Measurements from ENCODE around the gene GPR152.

GPR152 gene, protein sequence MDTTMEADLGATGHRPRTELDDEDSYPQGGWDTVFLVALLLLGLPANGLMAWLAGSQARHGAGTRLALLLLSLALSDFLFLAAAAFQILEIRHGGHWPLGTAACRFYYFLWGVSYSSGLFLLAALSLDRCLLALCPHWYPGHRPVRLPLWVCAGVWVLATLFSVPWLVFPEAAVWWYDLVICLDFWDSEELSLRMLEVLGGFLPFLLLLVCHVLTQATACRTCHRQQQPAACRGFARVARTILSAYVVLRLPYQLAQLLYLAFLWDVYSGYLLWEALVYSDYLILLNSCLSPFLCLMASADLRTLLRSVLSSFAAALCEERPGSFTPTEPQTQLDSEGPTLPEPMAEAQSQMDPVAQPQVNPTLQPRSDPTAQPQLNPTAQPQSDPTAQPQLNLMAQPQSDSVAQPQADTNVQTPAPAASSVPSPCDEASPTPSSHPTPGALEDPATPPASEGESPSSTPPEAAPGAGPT

DNA sequence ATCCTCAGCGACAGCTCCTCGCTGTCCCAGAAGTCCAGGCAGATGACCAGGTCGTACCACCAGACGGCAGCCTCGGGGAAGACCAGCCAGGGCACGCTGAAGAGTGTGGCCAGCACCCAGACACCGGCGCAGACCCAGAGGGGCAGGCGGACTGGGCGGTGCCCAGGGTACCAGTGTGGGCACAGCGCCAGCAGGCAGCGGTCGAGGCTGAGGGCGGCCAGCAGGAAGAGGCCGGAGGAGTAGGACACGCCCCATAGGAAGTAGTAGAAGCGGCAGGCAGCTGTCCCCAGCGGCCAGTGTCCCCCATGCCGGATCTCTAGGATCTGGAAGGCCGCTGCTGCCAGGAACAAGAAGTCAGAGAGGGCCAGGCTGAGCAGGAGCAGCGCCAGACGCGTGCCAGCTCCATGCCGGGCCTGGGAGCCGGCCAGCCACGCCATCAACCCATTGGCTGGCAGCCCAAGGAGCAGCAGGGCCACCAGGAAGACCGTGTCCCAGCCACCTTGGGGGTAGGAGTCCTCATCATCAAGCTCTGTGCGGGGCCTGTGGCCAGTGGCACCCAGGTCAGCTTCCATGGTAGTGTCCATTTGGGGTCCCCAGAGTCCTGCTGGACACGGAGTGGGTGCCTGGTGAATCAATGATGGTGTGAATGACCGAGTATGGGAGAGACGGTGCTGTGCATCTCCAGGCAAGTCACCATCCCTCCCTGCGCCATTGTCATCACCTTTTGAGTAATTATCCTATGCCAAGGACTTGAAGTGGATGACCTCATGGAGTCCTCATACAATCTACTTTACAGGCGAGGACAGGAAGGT is at the start of gene GPR152:
Gene GPR152, minus strand, starts transcription at position 589 of the 812 bp plus-strand sequence. Its CDS starts 5 bp downstream, at position 584.
- Histone ChIP-seq H3K4me2 (no peak within 1 kb of the TSS), H4K20me1 (ENCODE audit: insufficient read depth) (no peaks in the 10 kb centered on the region), H3K27me3 (ENCODE audit: insufficient read depth, low read depth) (peaks cover 9% of the 10 kb centered on the region; the same call in 1 of the 2 replicates), H3K27ac (no peak within 1 kb of the TSS), H3K4me3 (IDR thresholded peaks at IDR 0.05; ENCODE audit: insufficient read depth, low read depth, low read length) (no peak within 1 kb of the TSS), H3K79me2 (ENCODE audit: insufficient read depth, low read depth) (no peaks in the 10 kb centered on the region), H2AFZ (ENCODE audit: low read depth) (no peak within 1 kb of the TSS), H3K9ac (no peak within 1 kb of the TSS), H3K36me3 (ENCODE audit: insufficient read depth) (no peaks in the 10 kb centered on the region), H3K4me1 (ENCODE audit: low read depth, poor library complexity, severe bottlenecking) (no peaks in the 10 kb centered on the region)
- TF ChIP-seq, protein P1, sequence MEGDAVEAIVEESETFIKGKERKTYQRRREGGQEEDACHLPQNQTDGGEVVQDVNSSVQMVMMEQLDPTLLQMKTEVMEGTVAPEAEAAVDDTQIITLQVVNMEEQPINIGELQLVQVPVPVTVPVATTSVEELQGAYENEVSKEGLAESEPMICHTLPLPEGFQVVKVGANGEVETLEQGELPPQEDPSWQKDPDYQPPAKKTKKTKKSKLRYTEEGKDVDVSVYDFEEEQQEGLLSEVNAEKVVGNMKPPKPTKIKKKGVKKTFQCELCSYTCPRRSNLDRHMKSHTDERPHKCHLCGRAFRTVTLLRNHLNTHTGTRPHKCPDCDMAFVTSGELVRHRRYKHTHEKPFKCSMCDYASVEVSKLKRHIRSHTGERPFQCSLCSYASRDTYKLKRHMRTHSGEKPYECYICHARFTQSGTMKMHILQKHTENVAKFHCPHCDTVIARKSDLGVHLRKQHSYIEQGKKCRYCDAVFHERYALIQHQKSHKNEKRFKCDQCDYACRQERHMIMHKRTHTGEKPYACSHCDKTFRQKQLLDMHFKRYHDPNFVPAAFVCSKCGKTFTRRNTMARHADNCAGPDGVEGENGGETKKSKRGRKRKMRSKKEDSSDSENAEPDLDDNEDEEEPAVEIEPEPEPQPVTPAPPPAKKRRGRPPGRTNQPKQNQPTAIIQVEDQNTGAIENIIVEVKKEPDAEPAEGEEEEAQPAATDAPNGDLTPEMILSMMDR (conservative IDR thresholded peaks at IDR 0.05; ENCODE audit: low read depth, low read length): no peak

DNA sequence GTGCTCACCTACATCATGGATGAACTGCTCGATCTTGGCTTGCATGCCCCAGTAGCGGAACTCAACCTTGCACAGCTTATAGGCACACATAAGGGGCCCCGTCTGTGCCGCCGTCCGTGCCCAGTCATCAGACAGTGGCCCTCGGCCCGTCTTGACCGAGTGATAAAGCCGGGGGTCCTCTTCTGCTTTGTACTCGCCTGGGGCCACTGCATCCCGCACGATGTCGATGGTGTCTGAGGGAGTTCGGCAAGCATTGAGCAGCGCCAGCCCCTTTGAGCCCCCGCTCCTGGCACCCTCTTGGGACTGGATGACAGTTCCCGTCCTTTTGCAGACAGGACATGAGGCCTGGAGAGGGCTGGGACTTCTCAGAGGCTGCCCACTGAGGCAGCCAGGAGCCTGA is 49.3 kb upstream of the GPR152 start:
- H3K9ac ChIP-seq: no peak overlapping the region
- TF ChIP-seq, protein P1 (conservative IDR thresholded peaks at IDR 0.05; ENCODE audit: low read depth, low read length): no peak
- H3K4me1 ChIP-seq (ENCODE audit: low read depth, poor library complexity, severe bottlenecking): peaks cover 21% of the 10 kb centered on the region
- H3K27ac ChIP-seq: no peak overlapping the region
- no peaks in the 10 kb centered on the region for H3K36me3 ChIP-seq (ENCODE audit: insufficient read depth)
- H3K27me3 ChIP-seq (ENCODE audit: insufficient read depth, low read depth): no peaks in the 10 kb centered on the region
- H4K20me1 ChIP-seq (ENCODE audit: insufficient read depth): no peaks in the 10 kb centered on the region
- H3K4me2 ChIP-seq: no peak overlapping the region
- no peak overlapping the region for H3K4me3 ChIP-seq (IDR thresholded peaks at IDR 0.05; ENCODE audit: insufficient read depth, low read depth, low read length)
- H2AFZ ChIP-seq (ENCODE audit: low read depth): no peak overlapping the region
- peaks cover 7% of the 10 kb centered on the region; the same call in 1 of the 2 replicates for H3K79me2 ChIP-seq (ENCODE audit: insufficient read depth, low read depth)

DNA sequence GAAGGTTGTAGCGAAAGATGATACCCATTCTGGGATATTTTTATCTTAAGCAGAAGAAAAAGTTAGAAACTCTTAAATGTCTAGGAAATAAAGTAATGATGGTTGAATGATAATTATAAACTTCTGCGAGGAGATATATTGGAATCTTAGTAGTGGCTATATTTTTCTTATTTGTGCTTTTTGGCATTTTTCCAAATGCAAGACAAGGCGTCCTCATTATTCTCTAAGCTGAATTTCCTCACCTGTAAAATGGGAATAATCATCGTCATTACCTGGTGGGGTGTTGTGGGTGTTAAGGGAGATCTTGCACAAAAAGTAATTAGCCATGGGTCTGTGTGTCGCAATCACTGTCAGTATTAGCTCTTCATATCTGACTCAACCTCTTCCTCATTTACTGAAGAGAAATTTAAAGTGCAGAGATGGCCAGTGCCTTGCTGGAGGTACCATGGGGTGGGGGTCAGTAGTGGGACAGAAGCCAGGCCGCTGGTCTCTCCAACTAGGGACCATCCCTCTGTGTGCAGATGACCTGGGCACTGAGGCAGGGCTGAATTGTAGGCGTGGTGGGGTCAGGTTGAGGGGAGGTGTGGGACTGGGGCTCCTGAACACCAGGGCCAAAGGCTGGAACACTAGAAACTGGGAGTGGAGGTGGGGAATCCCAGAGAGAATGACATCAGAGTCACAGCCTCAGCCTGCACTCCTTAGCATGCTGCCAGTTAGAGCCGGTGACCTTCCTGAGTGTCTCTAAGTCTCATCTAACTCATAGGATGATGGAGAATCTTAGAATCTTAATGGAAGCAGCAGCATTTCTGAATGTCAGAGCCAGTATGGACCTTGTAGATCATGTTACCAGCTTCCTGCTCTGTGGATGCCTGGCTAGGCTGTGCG is 48.5 kb upstream of the GPR152 start:
- H4K20me1 ChIP-seq (ENCODE audit: insufficient read depth): no peaks in the 10 kb centered on the region
- H2AFZ ChIP-seq (ENCODE audit: low read depth): no peak overlapping the region
- no peak overlapping the region for H3K9ac ChIP-seq
- H3K4me2 ChIP-seq: no peak overlapping the region
- H3K4me1 ChIP-seq (ENCODE audit: low read depth, poor library complexity, severe bottlenecking): peaks cover 13% of the 10 kb centered on the region
- H3K27me3 ChIP-seq (ENCODE audit: insufficient read depth, low read depth): no peaks in the 10 kb centered on the region
- no peaks in the 10 kb centered on the region for H3K36me3 ChIP-seq (ENCODE audit: insufficient read depth)
- TF ChIP-seq, protein P1 (conservative IDR thresholded peaks at IDR 0.05; ENCODE audit: low read depth, low read length): no peak
- H3K27ac ChIP-seq: no peak overlapping the region
- no peak overlapping the region for H3K4me3 ChIP-seq (IDR thresholded peaks at IDR 0.05; ENCODE audit: insufficient read depth, low read depth, low read length)
- H3K79me2 ChIP-seq (ENCODE audit: insufficient read depth, low read depth): no peaks in the 10 kb centered on the region

DNA sequence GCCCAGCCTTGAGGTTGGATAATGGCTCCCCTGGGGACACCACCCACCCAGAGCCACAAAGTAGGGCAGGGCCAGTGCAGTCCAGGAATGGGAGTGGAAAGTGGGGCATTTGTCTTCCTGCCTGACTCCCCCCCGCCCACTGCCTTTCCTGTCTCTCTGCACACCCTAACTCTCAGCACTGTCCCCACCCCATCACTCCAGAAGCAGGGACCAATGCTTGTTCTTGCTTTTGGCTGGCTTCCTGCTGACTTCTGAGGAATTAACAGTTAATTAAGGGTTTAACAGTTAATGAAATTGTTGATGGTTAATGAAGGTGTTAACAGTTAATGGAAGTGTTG is 47.9 kb upstream of the GPR152 start:
- H3K4me2 ChIP-seq: no peak overlapping the region
- H3K27me3 ChIP-seq (ENCODE audit: insufficient read depth, low read depth): no peaks in the 10 kb centered on the region
- H3K79me2 ChIP-seq (ENCODE audit: insufficient read depth, low read depth): no peaks in the 10 kb centered on the region
- H3K4me3 ChIP-seq (IDR thresholded peaks at IDR 0.05; ENCODE audit: insufficient read depth, low read depth, low read length): no peak overlapping the region
- no peaks in the 10 kb centered on the region for H3K36me3 ChIP-seq (ENCODE audit: insufficient read depth)
- no peak overlapping the region for H2AFZ ChIP-seq (ENCODE audit: low read depth)
- no peak overlapping the region for H3K9ac ChIP-seq
- H3K4me1 ChIP-seq (ENCODE audit: low read depth, poor library complexity, severe bottlenecking): peaks cover 7% of the 10 kb centered on the region
- TF ChIP-seq, protein P1 (conservative IDR thresholded peaks at IDR 0.05; ENCODE audit: low read depth, low read length): no peak
- no peaks in the 10 kb centered on the region for H4K20me1 ChIP-seq (ENCODE audit: insufficient read depth)
- H3K27ac ChIP-seq: no peak overlapping the region

Measured in KMS-11 (cell line).